ENCODE results near the gene VWC2L. TPM values are rescaled to one million over a fixed set of nuclear protein-coding genes. Genes with fewer than 3 reads are reported as not detected.
A peak's percentile ranks its signal among the peaks of the same experiment; 100 is the strongest.

Gene VWC2L
- total RNA-seq (2021) (not detected in 2 replicates), Bru-seq, nascent RNA (percentile 4 among the genes with signal in this experiment), BruChase-seq, experiment 1, labeled RNA remaining after a 2-hour chase (percentile 6 among the genes with signal in this experiment), BruChase-seq, experiment 2, labeled RNA remaining after a 6-hour chase (percentile 0 among the genes with signal in this experiment)
- long read RNA-seq: 0 reads

DNA sequence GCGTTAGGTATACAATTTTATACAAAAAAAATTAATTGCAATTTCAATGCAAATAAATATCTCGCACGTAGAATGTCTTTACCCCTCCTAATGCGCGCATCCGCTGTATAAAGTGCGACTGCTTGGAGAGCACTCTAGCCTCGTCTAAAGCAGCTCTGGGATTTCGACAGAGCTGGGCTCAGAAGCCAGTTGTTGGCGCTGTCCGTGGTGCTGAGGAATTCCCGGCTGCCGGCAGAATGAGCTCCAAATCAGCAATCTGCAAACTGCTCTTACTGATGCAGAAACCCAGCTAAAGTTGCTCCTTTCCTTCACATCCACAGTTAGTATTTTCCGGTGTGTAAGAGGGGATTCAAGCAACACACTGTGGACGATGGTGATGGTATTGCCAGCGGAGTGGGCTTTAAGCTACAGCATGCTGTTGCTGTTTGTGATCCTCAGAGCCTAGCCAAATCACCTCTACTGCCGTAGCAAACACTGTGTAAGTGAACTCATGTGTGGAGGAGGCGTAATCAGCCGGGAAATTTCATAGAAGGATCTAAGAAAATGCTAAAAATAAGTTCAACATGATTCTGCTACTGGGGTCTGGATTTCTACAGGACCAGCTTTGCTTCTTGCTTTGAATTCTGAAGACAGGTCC is at the start of gene VWC2L:
VWC2L (plus strand) TSS at position 137 of the 637 bp plus-strand sequence. CDS start 3,140 bp downstream, outside the sequence.
- H3K4me1 ChIP-seq (ENCODE audit: insufficient read depth, low read length, poor library complexity, severe bottlenecking): no peaks in the 10 kb centered on the region
- ChIA-PET POLR2A (ENCODE audit: low non-redundant PET) (interaction anchor here (0.6 kb wide), 1 partner anchor 1006 kb away, joined by 3 read pairs; no protein-coding TSS in a partner anchor), CTCF (interaction anchor here (0.6 kb wide), 1 partner anchor 63 kb away, joined by 3 read pairs; no protein-coding TSS in a partner anchor)
- H3K27ac ChIP-seq (ENCODE audit: low read depth, low read length, poor library complexity, severe bottlenecking): no peak within 1 kb of the TSS
- DNase-seq (ENCODE audit: low spot score): peak; percentile 81
- TF ChIP-seq, protein P1, sequence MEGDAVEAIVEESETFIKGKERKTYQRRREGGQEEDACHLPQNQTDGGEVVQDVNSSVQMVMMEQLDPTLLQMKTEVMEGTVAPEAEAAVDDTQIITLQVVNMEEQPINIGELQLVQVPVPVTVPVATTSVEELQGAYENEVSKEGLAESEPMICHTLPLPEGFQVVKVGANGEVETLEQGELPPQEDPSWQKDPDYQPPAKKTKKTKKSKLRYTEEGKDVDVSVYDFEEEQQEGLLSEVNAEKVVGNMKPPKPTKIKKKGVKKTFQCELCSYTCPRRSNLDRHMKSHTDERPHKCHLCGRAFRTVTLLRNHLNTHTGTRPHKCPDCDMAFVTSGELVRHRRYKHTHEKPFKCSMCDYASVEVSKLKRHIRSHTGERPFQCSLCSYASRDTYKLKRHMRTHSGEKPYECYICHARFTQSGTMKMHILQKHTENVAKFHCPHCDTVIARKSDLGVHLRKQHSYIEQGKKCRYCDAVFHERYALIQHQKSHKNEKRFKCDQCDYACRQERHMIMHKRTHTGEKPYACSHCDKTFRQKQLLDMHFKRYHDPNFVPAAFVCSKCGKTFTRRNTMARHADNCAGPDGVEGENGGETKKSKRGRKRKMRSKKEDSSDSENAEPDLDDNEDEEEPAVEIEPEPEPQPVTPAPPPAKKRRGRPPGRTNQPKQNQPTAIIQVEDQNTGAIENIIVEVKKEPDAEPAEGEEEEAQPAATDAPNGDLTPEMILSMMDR (conservative IDR thresholded peaks at IDR 0.05; ENCODE audit: low read depth, low read length): no peak
- no peak for TF ChIP-seq EZH2 (IDR thresholded peaks at IDR 0.05; ENCODE audit: borderline replicate concordance, low read depth, low read length, poor library complexity, severe bottlenecking)
- no peaks in the 10 kb centered on the region for H3K9me3 ChIP-seq (ENCODE audit: low read depth, low read length, poor library complexity, severe bottlenecking)
- no peaks in the 10 kb centered on the region for H3K36me3 ChIP-seq (ENCODE audit: insufficient read depth, low read length, poor library complexity, severe bottlenecking)
- intact Hi-C loops (cut with micrococcal nuclease; ENCODE audit: unreplicated experiment): no loop called here
- no peak within 1 kb of the TSS for H3K4me3 ChIP-seq (ENCODE audit: low read depth, low read length, poor library complexity, severe bottlenecking)
- no peaks in the 10 kb centered on the region for H3K27me3 ChIP-seq (replicated peaks; ENCODE audit: insufficient read depth, low read depth, low read length, poor library complexity)
- BruUV-seq (replicated peaks): no TSS peak

DNA sequence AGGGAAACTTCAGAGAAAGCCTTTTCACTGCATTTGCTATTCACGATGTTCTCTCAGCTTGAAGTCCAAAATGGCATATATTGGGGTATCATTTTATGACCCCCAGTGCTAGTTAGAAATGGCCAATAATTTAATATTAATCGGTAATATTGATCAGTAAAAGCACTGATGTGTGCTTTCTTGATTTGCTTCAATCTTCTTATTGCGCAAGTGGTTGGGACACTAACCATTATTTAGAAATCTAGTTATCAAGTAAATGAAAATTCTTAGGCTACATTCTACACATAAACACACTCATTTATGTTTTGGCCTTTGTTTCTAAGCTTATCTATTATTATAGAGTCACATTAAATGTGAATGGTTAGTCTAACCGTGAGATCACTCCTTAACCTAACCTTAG is 49.7 kb upstream of the VWC2L start:
- ChIA-PET POLR2A (ENCODE audit: low non-redundant PET) (no interaction called here), CTCF (no interaction called here)
- no peak for DNase-seq (ENCODE audit: low spot score)
- TF ChIP-seq EZH2 (IDR thresholded peaks at IDR 0.05; ENCODE audit: borderline replicate concordance, low read depth, low read length, poor library complexity, severe bottlenecking): no peak
- TF ChIP-seq, protein P1 (conservative IDR thresholded peaks at IDR 0.05; ENCODE audit: low read depth, low read length): no peak
- Histone ChIP-seq H3K27ac (ENCODE audit: low read depth, low read length, poor library complexity, severe bottlenecking) (no peak overlapping the region), H3K4me1 (ENCODE audit: insufficient read depth, low read length, poor library complexity, severe bottlenecking) (no peaks in the 10 kb centered on the region), H3K27me3 (replicated peaks; ENCODE audit: insufficient read depth, low read depth, low read length, poor library complexity) (no peaks in the 10 kb centered on the region), H3K36me3 (ENCODE audit: insufficient read depth, low read length, poor library complexity, severe bottlenecking) (no peaks in the 10 kb centered on the region), H3K9me3 (ENCODE audit: low read depth, low read length, poor library complexity, severe bottlenecking) (no peaks in the 10 kb centered on the region), H3K4me3 (ENCODE audit: low read depth, low read length, poor library complexity, severe bottlenecking) (no peak overlapping the region)
- intact Hi-C loops (cut with micrococcal nuclease; ENCODE audit: unreplicated experiment): no loop called here
- no TSS peak for BruUV-seq (replicated peaks)

DNA sequence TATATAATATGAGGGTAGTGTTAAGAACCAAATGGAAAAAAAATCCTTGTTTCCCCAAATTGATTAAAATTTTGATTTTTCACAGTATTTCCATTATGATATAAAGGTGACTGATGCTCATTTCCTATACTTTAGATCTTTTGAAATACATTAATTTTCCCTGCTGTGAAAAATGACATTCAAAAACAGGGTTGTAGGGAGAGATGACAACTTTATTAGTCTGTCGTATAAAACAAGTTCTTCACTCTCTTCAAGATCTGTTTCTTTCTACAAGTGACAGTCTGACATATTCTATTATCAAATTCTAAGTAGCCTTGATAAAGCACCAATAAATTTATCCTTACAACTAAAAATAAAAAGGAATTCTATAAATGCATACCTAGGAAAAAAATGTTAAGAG is 45.3 kb upstream of the VWC2L start:
- no TSS peak for BruUV-seq (replicated peaks)
- POLR2A ChIA-PET (ENCODE audit: low non-redundant PET): no interaction called here
- H3K27me3 ChIP-seq (replicated peaks; ENCODE audit: insufficient read depth, low read depth, low read length, poor library complexity): no peaks in the 10 kb centered on the region
- no peak overlapping the region for H3K4me3 ChIP-seq (ENCODE audit: low read depth, low read length, poor library complexity, severe bottlenecking)
- no peak overlapping the region for H3K27ac ChIP-seq (ENCODE audit: low read depth, low read length, poor library complexity, severe bottlenecking)
- intact Hi-C loops (cut with micrococcal nuclease; ENCODE audit: unreplicated experiment): no loop called here
- CTCF ChIA-PET: no interaction called here
- no peaks in the 10 kb centered on the region for H3K36me3 ChIP-seq (ENCODE audit: insufficient read depth, low read length, poor library complexity, severe bottlenecking)
- no peaks in the 10 kb centered on the region for H3K9me3 ChIP-seq (ENCODE audit: low read depth, low read length, poor library complexity, severe bottlenecking)
- no peaks in the 10 kb centered on the region for H3K4me1 ChIP-seq (ENCODE audit: insufficient read depth, low read length, poor library complexity, severe bottlenecking)
- no peak for DNase-seq (ENCODE audit: low spot score)
- no peak for TF ChIP-seq EZH2 (IDR thresholded peaks at IDR 0.05; ENCODE audit: borderline replicate concordance, low read depth, low read length, poor library complexity, severe bottlenecking)
- TF ChIP-seq, protein P1 (conservative IDR thresholded peaks at IDR 0.05; ENCODE audit: low read depth, low read length): no peak
